Fibroblast of villous mesenchyme (primary cell): ENCODE data around the gene C16orf92. TPM values are rescaled to one million over a fixed set of nuclear protein-coding genes. Genes with fewer than 3 reads are reported as not detected.

Experiments used
- DNase-seq: peaks from one replicate; pipeline ENCODE4 v3.0.0-alpha.2; 2010; ENCODE audit warnings: low read depth
- H3K4me3 ChIP-seq: 2 replicates; pipeline ENCODE4 v1.5.1; 2011; ENCODE audit warnings: low read depth, mild to moderate bottlenecking, low read length
- total RNA-seq: library from RNA; depleted of rRNA; stranded (reverse); fragments of >200 nt; gene quantifications from 2 replicates; pipeline ENCODE4 v1.2.3, GENCODE V29; 2012
- TF ChIP-seq, protein P1 (sequence below): IDR thresholded peaks from 2 replicates; pipeline ENCODE4 v1.5.1; 2012; ENCODE audit warnings: low read depth, mild to moderate bottlenecking, low read length; ENCODE audit not compliant: insufficient read depth

Gene C16orf92
- total RNA-seq, 1 donor, result not detected

DNA sequence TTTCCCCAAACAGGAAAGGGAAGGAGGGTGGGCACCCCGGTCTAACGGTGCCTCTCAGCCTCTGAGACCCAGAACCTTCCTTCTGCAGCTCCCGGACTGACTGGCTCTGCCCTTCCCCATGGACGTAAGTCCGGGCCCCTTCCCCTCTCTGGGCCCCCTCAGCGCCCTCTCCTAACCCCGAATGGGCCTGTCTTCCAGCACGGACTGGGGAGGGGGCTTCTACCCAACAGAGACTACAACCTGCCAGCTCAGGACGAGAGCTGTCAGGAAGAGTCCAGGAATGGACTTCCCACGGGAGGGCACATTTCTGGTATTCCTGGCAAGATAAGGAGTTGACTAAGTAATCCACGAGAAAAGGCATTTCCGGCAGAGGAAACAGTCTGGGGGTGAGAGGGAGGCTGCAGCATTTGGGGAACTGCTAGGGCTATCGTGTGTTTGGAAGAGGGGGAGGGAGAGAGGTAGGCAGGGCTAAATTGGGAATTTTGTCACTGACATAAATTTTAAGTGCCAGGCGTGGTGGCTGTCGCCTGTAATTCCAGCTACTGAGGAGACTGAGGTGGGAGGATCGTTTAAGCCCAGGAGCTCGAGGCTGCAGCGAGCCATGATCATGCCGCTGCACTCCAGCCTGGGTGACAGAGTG is 30.5 kb downstream of the C16orf92 start:
- peak overlapping the region; percentile 86 for H3K4me3 ChIP-seq
- TF ChIP-seq, protein P1, sequence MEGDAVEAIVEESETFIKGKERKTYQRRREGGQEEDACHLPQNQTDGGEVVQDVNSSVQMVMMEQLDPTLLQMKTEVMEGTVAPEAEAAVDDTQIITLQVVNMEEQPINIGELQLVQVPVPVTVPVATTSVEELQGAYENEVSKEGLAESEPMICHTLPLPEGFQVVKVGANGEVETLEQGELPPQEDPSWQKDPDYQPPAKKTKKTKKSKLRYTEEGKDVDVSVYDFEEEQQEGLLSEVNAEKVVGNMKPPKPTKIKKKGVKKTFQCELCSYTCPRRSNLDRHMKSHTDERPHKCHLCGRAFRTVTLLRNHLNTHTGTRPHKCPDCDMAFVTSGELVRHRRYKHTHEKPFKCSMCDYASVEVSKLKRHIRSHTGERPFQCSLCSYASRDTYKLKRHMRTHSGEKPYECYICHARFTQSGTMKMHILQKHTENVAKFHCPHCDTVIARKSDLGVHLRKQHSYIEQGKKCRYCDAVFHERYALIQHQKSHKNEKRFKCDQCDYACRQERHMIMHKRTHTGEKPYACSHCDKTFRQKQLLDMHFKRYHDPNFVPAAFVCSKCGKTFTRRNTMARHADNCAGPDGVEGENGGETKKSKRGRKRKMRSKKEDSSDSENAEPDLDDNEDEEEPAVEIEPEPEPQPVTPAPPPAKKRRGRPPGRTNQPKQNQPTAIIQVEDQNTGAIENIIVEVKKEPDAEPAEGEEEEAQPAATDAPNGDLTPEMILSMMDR, result no peak
- peak; percentile 51 for DNase-seq

DNA sequence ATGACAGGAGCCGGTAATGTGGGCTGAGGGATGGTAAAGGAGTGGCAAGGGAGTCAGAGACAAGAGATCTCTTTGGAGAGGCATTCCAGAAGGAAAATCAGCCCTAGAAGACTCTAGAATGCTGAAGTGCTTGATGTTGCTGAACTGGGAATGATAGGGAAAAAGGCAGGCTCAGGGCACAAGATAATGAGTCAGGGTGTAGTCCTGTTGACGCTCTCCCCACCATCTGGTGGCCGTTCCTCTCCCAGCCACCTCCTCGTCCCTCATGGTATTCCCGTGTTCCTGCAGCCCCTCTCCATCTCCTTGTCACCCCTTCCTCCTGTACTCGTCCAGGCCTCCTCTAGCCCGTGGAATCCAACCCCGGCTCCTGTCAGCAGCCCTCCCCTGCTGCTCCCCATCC is 31.5 kb downstream of the C16orf92 start:
- no peak for DNase-seq
- peak overlapping the region; percentile 15 for H3K4me3 ChIP-seq
- TF ChIP-seq, protein P1, result no peak

DNA sequence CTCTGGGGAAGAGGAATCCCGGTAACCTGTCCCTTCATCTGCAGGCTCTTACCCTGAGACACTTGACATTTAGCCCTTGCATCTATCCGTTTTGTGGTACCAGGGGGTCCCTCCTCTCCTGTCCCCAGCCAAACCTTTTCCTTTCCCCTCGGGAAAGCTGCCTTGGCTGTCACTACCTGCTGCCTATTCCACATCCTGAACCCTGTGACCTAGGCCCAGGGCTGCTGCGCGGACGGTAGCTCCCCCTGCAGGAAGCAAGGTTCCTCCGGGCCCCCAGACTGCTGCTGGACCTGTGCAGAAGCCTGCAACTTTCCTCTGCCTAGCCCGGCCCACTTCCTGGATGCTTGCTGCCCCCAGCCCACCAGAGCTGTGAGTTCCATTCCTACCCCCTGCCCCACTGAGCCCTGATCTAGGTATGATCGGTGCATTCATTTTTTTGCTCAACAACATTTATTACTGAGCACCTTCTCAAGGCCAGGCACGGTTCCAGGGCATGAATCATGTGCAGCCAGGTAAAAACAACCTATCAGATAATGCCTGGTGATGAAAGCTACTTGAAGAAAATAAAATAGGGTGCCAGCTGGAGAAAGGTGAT is 32.1 kb downstream of the C16orf92 start:
- H3K4me3 ChIP-seq, result no peak overlapping the region
- TF ChIP-seq, protein P1, result peak; percentile 66
- DNase-seq, result peak; percentile 28

DNA sequence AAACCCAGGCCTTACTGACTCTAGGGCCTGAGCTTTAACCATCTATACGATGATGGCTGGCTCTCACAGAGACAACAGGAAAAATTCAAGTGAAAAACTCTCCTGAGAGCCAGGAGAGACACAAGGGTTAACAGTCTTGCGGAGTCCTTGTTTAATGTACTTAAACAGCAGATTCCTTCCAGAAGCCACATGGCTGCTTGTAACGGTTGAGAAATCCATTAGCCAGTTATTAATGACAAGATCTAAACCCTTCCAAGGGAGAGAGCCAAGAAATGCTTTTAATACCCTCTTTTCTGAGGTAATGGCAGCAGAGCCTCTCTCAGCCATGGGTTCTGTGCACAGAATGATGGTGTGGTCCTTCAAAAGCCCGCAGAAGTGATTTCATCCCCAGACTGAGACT is 37.3 kb downstream of the C16orf92 start:
- TF ChIP-seq, protein P1, result no peak
- peak; percentile 37 for DNase-seq
- H3K4me3 ChIP-seq, result no peak overlapping the region

DNA sequence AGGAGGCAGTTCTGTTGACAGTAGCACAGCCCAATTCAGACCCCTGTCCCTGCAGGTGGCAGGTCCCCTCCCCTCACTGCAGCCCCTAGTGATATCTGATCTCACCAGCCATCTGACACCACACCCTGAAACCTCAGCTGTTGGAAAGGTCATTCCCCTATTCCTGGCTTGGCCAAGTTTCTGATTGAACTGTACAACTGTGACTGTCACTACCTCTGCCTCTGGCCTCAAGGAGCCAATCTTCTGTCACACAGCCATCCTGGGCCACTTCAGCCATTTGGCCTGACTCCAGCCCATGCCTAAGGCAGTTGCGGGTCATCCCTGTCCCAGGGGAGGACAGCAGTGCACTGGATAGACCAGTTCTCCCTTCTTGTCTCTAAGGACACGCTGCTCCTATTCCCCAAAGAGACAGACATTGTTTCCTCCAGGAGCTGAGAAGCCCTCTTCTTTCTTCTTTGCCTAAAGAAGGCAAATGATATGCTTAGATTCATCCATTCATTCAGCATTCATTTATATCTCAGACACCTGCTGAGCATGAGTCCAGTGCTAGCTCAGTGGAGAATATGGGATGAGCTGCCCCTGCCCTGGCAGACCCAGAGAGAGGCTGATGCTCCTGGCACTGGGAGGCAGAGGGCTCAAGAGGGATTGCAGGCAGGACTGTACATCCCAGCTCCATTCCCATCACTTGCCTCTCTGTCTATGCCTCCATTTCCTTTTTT is 38.0 kb downstream of the C16orf92 start:
- H3K4me3 ChIP-seq, result no peak overlapping the region
- no peak for DNase-seq
- TF ChIP-seq, protein P1, result no peak

DNA sequence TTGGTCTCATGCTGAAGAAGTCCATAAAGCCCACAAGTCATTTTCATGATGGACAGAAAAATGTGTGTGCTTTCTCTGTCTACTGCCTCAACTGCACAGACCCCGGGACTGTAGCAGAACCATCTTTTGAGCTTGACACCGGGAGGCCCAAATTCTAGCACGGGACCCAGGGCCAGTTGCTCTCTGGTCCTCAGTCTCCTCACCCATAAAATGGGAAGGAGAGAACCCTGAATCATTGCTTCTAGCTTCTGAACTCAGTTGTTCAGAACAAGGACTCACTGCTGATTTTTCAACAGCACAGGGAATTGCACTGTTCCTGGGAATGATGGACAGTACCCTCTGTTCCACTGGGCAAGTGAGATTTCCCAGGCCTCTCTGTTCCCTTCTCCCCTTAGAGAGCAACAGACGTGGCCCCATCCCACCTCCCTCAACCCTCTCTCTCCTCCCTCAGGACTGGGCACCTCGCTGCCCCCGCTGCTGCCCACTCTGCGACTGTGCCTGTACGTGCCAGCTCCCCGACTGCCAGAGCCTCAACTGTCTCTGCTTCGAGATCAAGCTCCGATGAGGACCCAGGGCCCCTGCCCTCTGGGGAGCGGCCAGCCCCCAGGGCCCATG is 40.4 kb downstream of the C16orf92 start:
- TF ChIP-seq, protein P1, result no peak
- no peak overlapping the region for H3K4me3 ChIP-seq
- no peak for DNase-seq
